ENCODE results near the gene FOXN1. TPM values are rescaled to one million over a fixed set of nuclear protein-coding genes. Genes with fewer than 3 reads are reported as not detected.

Gene FOXN1
- total and polyA plus RNA-seq, 10 donors: not detected

GRCh38 chr17:28527181-28527681 lies 21.1 kb downstream of the FOXN1 start:
- WGBS, 5 donors: 83 to 93% (median 86%) methylated on average over 2 of the region's 2 CpGs
- no peak for TF ChIP-seq POLR2A (IDR thresholded peaks at IDR 0.05)
- no peak for TF ChIP-seq POLR2AphosphoS5 (IDR thresholded peaks at IDR 0.05)
- no peak for TF ChIP-seq CTCF (IDR thresholded peaks at IDR 0.05 in 8 of 11, conservative IDR thresholded peaks at IDR 0.05 in 3 of 11)
- Histone ChIP-seq H3K36me3 (no peaks in the 10 kb centered on the region), H3K4me1 (no peaks in the 10 kb centered on the region), H3K27ac (no peak overlapping the region), H3K4me3 (no peak overlapping the region), H3K9me3 (no peaks in the 10 kb centered on the region), H3K27me3 (replicated peaks in 1 of 7) (peaks cover 0 to 9% (median 0%) of the 10 kb centered on the region in 7 donors)
- intact Hi-C loops (cut with DNase I; ENCODE audit: low total_unique reads): no loop called here
- DNase-seq: no peak

GRCh38 chr17:28527859-28528258 lies 21.7 kb downstream of the FOXN1 start:
- Histone ChIP-seq H3K4me1 (no peaks in the 10 kb centered on the region), H3K27ac (no peak overlapping the region), H3K9me3 (no peaks in the 10 kb centered on the region), H3K36me3 (no peaks in the 10 kb centered on the region), H3K4me3 (no peak overlapping the region), H3K27me3 (replicated peaks in 1 of 7) (peaks cover 0 to 9% (median 0%) of the 10 kb centered on the region in 7 donors)
- DNase-seq: no peak
- 86 to 97% (median 95%) methylated on average over 2 of the region's 2 CpGs for WGBS, 5 donors
- no peak for TF ChIP-seq POLR2A (IDR thresholded peaks at IDR 0.05)
- TF ChIP-seq POLR2AphosphoS5 (IDR thresholded peaks at IDR 0.05): no peak
- TF ChIP-seq CTCF (IDR thresholded peaks at IDR 0.05 in 8 of 11, conservative IDR thresholded peaks at IDR 0.05 in 3 of 11): no peak
- intact Hi-C loops (cut with DNase I; ENCODE audit: low total_unique reads): no loop called here

- 76 to 85% (median 80%) methylated on average over 9 of the region's 9 CpGs for WGBS, 5 donors
- TF ChIP-seq CTCF (IDR thresholded peaks at IDR 0.05 in 8 of 11, conservative IDR thresholded peaks at IDR 0.05 in 3 of 11): no peak
- no peak for TF ChIP-seq POLR2AphosphoS5 (IDR thresholded peaks at IDR 0.05)
- TF ChIP-seq POLR2A (IDR thresholded peaks at IDR 0.05): no peak
- Histone ChIP-seq H3K27me3 (replicated peaks in 1 of 7) (peaks cover 0 to 9% (median 0%) of the 10 kb centered on the region in 7 donors), H3K9me3 (no peaks in the 10 kb centered on the region), H3K4me3 (no peak overlapping the region), H3K27ac (no peak overlapping the region), H3K4me1 (no peaks in the 10 kb centered on the region), H3K36me3 (no peaks in the 10 kb centered on the region)
- intact Hi-C loops (cut with DNase I; ENCODE audit: low total_unique reads): no loop called here
- DNase-seq: no peak
Observed at GRCh38 chr17:28528327-28529012, 22.3 kb downstream of the FOXN1 start.

GRCh38 chr17:28529013-28529400 lies 22.9 kb downstream of the FOXN1 start:
- peaks cover 0 to 9% (median 0%) of the 10 kb centered on the region in 7 donors for H3K27me3 ChIP-seq (replicated peaks in 1 of 7)
- WGBS, 5 donors: 78 to 91% (median 89%) methylated on average over 3 of the region's 3 CpGs

More at GRCh38 chr17:28529013-28529400, 22.9 kb downstream of the FOXN1 start:
- no peaks in the 10 kb centered on the region for H3K9me3 ChIP-seq
- no peaks in the 10 kb centered on the region for H3K4me1 ChIP-seq
- no peaks in the 10 kb centered on the region for H3K36me3 ChIP-seq
- no peak overlapping the region for H3K27ac ChIP-seq
- no peak overlapping the region for H3K4me3 ChIP-seq
- intact Hi-C loops (cut with DNase I; ENCODE audit: low total_unique reads): no loop called here
- no peak for DNase-seq
- no peak for TF ChIP-seq POLR2A (IDR thresholded peaks at IDR 0.05)
- TF ChIP-seq CTCF (IDR thresholded peaks at IDR 0.05 in 8 of 11, conservative IDR thresholded peaks at IDR 0.05 in 3 of 11): no peak
- no peak for TF ChIP-seq POLR2AphosphoS5 (IDR thresholded peaks at IDR 0.05)
